Naive thymus-derived CD8-positive, alpha-beta T cell (primary cell): ENCODE results near the gene DHRS4. TPM values are rescaled to one million over a fixed set of nuclear protein-coding genes. Genes with fewer than 3 reads are reported as not detected.
A peak's percentile ranks its signal among the peaks of the same experiment; 100 is the strongest.
"Not testable (repeated sequence)": the region's sequence is repeated elsewhere in the genome, so short reads cannot be mapped to it uniquely, and the experiment has no call there.

ENCODE experiments used
- ATAC-seq, 2 donors: fragments of 150-1000 bp; cut with Tn5 transposase in 1 of 2; sonication (Bioruptor Pico), chemical (Tn5 transposase) in 1 of 2; 1 replicate in 1 of 2; 2 replicates in 1 of 2; pipeline ENCODE4 v1.10.0; 2021; ENCODE audit warnings: mild to moderate bottlenecking in 2 of 2, moderate library complexity in 2 of 2
- POLR2A ChIA-PET: fragments of 350-600 bp; sonication (Branson Sonifier 250); formaldehyde crosslinking; loops from one replicate; lab custom pipeline; 2021; ENCODE audit warnings: antibody characterized with exemption; lab: Charles Lee
- DNase-seq, 10 donors: peaks; one replicate each; pipeline versions ENCODE4 v3.0.0 to v3.0.0-alpha.2; 2020 to 2022
- H3K27ac Mint-ChIP-seq, 10 donors: one replicate each; pipeline ENCODE4 v1.8.0; 2020 to 2022; ENCODE audit warnings: mild to moderate bottlenecking in 10 of 10, mixed read lengths in 10 of 10, moderate library complexity in 4 of 10, inconsistent platforms in 1 of 10
- H3K27me3 Mint-ChIP-seq, 5 donors: one replicate each; pipeline ENCODE4 v1.8.0; 2021 to 2022; ENCODE audit warnings: mixed read lengths in 5 of 5
- H3K36me3 Mint-ChIP-seq, 3 donors: one replicate each; pipeline ENCODE4 v1.8.0; 2020 to 2022; ENCODE audit warnings: mixed read lengths in 3 of 3, mild to moderate bottlenecking in 2 of 3, inconsistent platforms in 1 of 3
- H3K4me1 Mint-ChIP-seq, 4 donors: one replicate each; pipeline ENCODE4 v1.8.0; 2021 to 2022; ENCODE audit warnings: mixed read lengths in 4 of 4
- H3K4me3 Mint-ChIP-seq, 10 donors: one replicate each; pipeline ENCODE4 v1.8.0; 2020 to 2022; ENCODE audit warnings: mild to moderate bottlenecking in 10 of 10, mixed read lengths in 10 of 10, moderate library complexity in 6 of 10, inconsistent platforms in 1 of 10
- H3K9me3 Mint-ChIP-seq, 9 donors: one replicate each; pipeline ENCODE4 v1.8.0; 2020 to 2022; ENCODE audit warnings: mixed read lengths in 9 of 9, mild to moderate bottlenecking in 3 of 9, inconsistent platforms in 1 of 9, moderate library complexity in 1 of 9
- polyA plus RNA-seq, 3 donors: library from polyadenylated mRNA; unstranded; fragments of 300-500 nt; fragmentation: Illumina TruSeq; gene quantifications; one replicate each; pipeline ENCODE4 v1.2.3, GENCODE V29; 2021
- total RNA-seq, 8 experiments: library from RNA in 2 of 8; stranded (reverse) in 2 of 8; gene quantifications; one replicate each; pipeline ENCODE4 v1.2.3 and lab custom pipeline; 2021 to 2026

DHRS4 gene
- total and polyA plus RNA-seq, 5 experiments from 2014 or later: 15.2 to 37.6 (median 28.8) TPM

GRCh38 chr14:23969481-23970282 lies 16.1 kb downstream of the DHRS4 start:
- H3K27me3 Mint-ChIP-seq, H3K27ac Mint-ChIP-seq, H3K9me3 Mint-ChIP-seq, POLR2A ChIA-PET, H3K36me3 Mint-ChIP-seq: not testable (repeated sequence)
- peak in 9 of 10 donors; percentile 23 to 66 (median 48) for DNase-seq
- Mint-ChIP-seq H3K4me3 (peak overlapping the region in 3 of 10 donors; percentile 28 to 46 (median 45)), H3K4me1 (peaks cover 0 to 14% (median 2%) of the 10 kb centered on the region in 4 donors)
- peak; percentile 79 to 92 for ATAC-seq

- peak overlapping the region in 1 of 10 donors; percentile 7 for H3K27ac Mint-ChIP-seq
Observed at GRCh38 chr14:23970283-23970659, 16.7 kb downstream of the DHRS4 start.

DNA sequence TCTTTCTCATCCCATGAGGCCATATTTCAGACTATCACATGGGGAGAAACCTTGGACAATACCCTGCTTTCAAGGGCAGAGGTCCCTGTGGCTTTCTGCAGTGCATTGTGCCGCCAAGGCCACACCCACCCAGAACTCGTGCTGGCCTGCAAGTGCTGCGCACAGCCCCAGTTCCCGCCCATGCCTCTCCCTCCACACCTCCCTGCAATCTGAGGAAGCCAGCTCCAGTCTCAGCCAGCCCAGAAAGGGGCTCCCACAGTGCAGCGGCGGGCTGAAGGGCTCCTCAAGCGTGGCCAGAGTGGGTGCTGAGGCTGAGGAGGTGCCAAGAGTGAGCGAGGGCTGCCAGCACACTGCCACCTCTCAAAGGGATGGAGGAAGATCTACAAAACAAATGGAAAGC lies 19.6 kb downstream of the DHRS4 start:
- H3K9me3 Mint-ChIP-seq, H3K4me3 Mint-ChIP-seq, H3K27ac Mint-ChIP-seq, DNase-seq, ATAC-seq, POLR2A ChIA-PET, H3K27me3 Mint-ChIP-seq: not testable (repeated sequence)
- peaks cover 0 to 14% (median 3%) of the 10 kb centered on the region in 3 donors for H3K36me3 Mint-ChIP-seq
- H3K4me1 Mint-ChIP-seq: peaks cover 0 to 14% (median 2%) of the 10 kb centered on the region in 4 donors

More at GRCh38 chr14:23970283-23970659, 16.7 kb downstream of the DHRS4 start:
- DNase-seq, POLR2A ChIA-PET, H3K9me3 Mint-ChIP-seq, H3K27me3 Mint-ChIP-seq: not testable (repeated sequence)
- Mint-ChIP-seq H3K4me3 (peak overlapping the region in 5 of 10 donors; percentile 8 to 50 (median 23)), H3K4me1 (peaks cover 0 to 19% (median 2%) of the 10 kb centered on the region in 4 donors), H3K36me3 (peaks cover 0 to 13% (median 3%) of the 10 kb centered on the region in 3 donors)
- ATAC-seq: peak; percentile 61 to 73

GRCh38 chr14:23974041-23974440 lies 20.5 kb downstream of the DHRS4 start:
- H3K4me3 Mint-ChIP-seq, H3K27me3 Mint-ChIP-seq, H3K27ac Mint-ChIP-seq, POLR2A ChIA-PET, ATAC-seq, DNase-seq, H3K9me3 Mint-ChIP-seq: not testable (repeated sequence)
- peaks cover 0 to 14% (median 3%) of the 10 kb centered on the region in 3 donors for H3K36me3 Mint-ChIP-seq
- H3K4me1 Mint-ChIP-seq: peaks cover 0 to 14% (median 2%) of the 10 kb centered on the region in 4 donors

DNA sequence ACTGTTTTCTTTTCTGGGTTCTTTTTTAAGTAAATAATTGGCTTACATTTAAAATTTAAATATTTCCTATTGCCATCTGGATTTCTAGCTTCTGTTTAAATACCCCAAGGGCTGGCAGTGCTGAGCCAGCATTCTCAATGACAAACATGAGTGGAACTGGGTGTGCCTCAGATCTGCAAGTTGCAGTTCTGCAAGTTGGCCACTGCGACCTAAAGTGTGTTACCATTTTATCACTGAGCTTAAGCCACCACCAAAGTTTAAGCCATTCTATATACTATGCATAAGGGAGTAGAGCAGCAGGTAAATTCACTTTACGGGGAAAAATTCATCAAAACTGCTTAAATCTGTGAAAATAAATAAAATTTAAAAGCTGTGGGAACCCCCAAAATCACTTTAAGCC lies 23.6 kb downstream of the DHRS4 start:
- peaks cover 0 to 20% (median 3%) of the 10 kb centered on the region in 3 donors for H3K36me3 Mint-ChIP-seq
- peak; percentile 69 to 77 for ATAC-seq
- H3K27ac Mint-ChIP-seq, H3K9me3 Mint-ChIP-seq, H3K27me3 Mint-ChIP-seq, POLR2A ChIA-PET, H3K4me3 Mint-ChIP-seq, DNase-seq: not testable (repeated sequence)
- H3K4me1 Mint-ChIP-seq: peaks cover 0 to 19% (median 2%) of the 10 kb centered on the region in 4 donors

DNA sequence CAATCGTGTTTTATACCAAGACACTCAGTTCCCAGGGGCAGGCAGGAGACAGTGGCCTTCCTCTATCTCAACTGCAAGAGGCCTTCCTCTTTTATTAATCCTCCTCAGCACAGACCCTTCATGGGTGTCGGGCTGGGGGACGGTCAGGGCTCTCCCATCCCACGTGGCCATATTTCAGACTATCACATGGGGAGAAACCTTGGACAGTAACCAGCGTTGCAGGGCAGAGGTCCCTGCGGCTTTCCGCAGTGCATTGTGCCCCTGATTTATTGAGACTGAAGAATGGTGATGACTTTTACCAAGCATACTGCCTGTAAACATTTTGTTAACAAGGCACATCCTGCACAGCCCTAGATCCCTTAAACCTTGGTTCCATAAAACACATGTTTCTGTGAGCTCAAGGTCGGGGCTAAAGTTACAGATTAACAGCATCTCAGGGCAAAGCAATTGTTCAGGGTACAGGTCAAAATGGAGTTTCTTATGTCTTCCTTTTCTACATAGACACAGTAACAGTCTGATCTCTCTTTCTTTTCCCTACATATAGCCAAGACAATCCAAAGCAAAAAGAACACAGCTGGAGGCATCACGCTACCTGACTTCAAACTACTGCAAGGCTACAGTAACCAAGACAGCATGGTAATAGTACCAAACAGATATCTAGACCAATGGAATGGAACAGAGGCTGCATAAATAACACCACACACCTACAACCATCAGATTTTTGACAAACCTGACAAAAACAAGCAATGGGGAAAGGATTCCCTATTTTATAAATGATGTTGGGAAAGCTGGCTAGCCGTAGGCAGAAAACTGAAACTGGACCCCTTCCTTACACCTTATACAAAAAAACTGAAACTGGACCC lies 28.6 kb downstream of the DHRS4 start:
- POLR2A ChIA-PET, H3K9me3 Mint-ChIP-seq, H3K27me3 Mint-ChIP-seq, DNase-seq, ATAC-seq, H3K4me3 Mint-ChIP-seq: not testable (repeated sequence)
- Mint-ChIP-seq H3K36me3 (peaks cover 0 to 19% (median 13%) of the 10 kb centered on the region in 3 donors), H3K27ac (peak overlapping the region in 1 of 10 donors; percentile 62), H3K4me1 (peaks cover 1 to 10% (median 7%) of the 10 kb centered on the region in 4 donors)

- POLR2A ChIA-PET: interaction anchor here (0.7 kb wide), 2 partner anchors 113 to 176 kb away, joined by 4 to 6 read pairs; no protein-coding TSS in a partner anchor
- H3K4me1 Mint-ChIP-seq: peaks cover 4 to 30% (median 28%) of the 10 kb centered on the region in 4 donors
- DNase-seq (no peak), ATAC-seq (no peak)
- H3K27me3 Mint-ChIP-seq: no peaks in the 10 kb centered on the region
- H3K27ac Mint-ChIP-seq: peak overlapping the region in 1 of 10 donors; percentile 33
- H3K9me3 Mint-ChIP-seq: no peaks in the 10 kb centered on the region
- H3K36me3 Mint-ChIP-seq: peaks cover 0 to 19% (median 13%) of the 10 kb centered on the region in 3 donors
- no peak overlapping the region for H3K4me3 Mint-ChIP-seq
Observed at GRCh38 chr14:23984891-23985602, 31.5 kb downstream of the DHRS4 start.

- peaks cover 4 to 30% (median 25%) of the 10 kb centered on the region in 4 donors for H3K4me1 Mint-ChIP-seq
- peak overlapping the region in 4 of 10 donors; percentile 40 to 91 (median 74) for H3K27ac Mint-ChIP-seq
- DNase-seq, H3K27me3 Mint-ChIP-seq, POLR2A ChIA-PET, H3K9me3 Mint-ChIP-seq, H3K36me3 Mint-ChIP-seq: not testable (repeated sequence)
- ATAC-seq: peak; percentile 17 to 20
- peak overlapping the region; percentile 66 to 87 (median 75) for H3K4me3 Mint-ChIP-seq
Observed at GRCh38 chr14:23988223-23988606, 34.6 kb downstream of the DHRS4 start.

- POLR2A ChIA-PET, H3K27me3 Mint-ChIP-seq, H3K9me3 Mint-ChIP-seq, H3K36me3 Mint-ChIP-seq: not testable (repeated sequence)
- peak; percentile 35 to 76 (median 60) for DNase-seq
- H3K4me1 Mint-ChIP-seq: peaks cover 4 to 30% (median 25%) of the 10 kb centered on the region in 4 donors
- H3K27ac Mint-ChIP-seq: peak within 1 kb of the TSS; percentile 66 to 91 (median 81)
- peak; percentile 94 to 97 for ATAC-seq
- peak within 1 kb of the TSS; percentile 66 to 87 (median 80) for H3K4me3 Mint-ChIP-seq
Observed at GRCh38 chr14:23988607-23989363, 35.2 kb downstream of the DHRS4 start, which contains the start of gene DHRS4L2. TSS of gene DHRS4L2 (plus strand) at chr14:23988929. CDS start at chr14:23988948, 19 bp downstream.

- H3K27me3 Mint-ChIP-seq, DNase-seq, H3K36me3 Mint-ChIP-seq, POLR2A ChIA-PET, ATAC-seq, H3K9me3 Mint-ChIP-seq: not testable (repeated sequence)
- Mint-ChIP-seq H3K27ac (peak overlapping the region in 6 of 10 donors; percentile 37 to 87 (median 76)), H3K4me3 (peak overlapping the region in 9 of 10 donors; percentile 18 to 86 (median 75)), H3K4me1 (peaks cover 4 to 30% (median 25%) of the 10 kb centered on the region in 4 donors)
Observed at GRCh38 chr14:23989734-23990445, 36.3 kb downstream of the DHRS4 start.

GRCh38 chr14:23990961-23991360 lies 37.4 kb downstream of the DHRS4 start:
- H3K27ac Mint-ChIP-seq, POLR2A ChIA-PET, H3K9me3 Mint-ChIP-seq, H3K27me3 Mint-ChIP-seq, H3K4me3 Mint-ChIP-seq, ATAC-seq, DNase-seq, H3K36me3 Mint-ChIP-seq: not testable (repeated sequence)
- peaks cover 5 to 30% (median 25%) of the 10 kb centered on the region in 4 donors for H3K4me1 Mint-ChIP-seq
